ENCODE measurements around the gene BACH1. TPM values are rescaled to one million over a fixed set of nuclear protein-coding genes. Genes with fewer than 3 reads are reported as not detected.

BACH1 gene
- total and polyA plus RNA-seq, 4 donors: 12.1 to 103 (median 52.4) TPM

- Histone ChIP-seq H3K27ac (ENCODE audit: low read depth in 1 of 2, low read length in 2 of 2) (no peak overlapping the region), H3K4me1 (ENCODE audit: control insufficient read depth in 1 of 2, insufficient read depth in 2 of 2, low read length in 2 of 2) (peaks cover 3 to 4% of the 10 kb centered on the region in 2 donors), H3K9me3 (ENCODE audit: control insufficient read depth, low read length) (no peaks in the 10 kb centered on the region), H3K36me3 (ENCODE audit: control insufficient read depth in 1 of 2, insufficient read depth in 2 of 2, low read length in 1 of 2) (no peaks in the 10 kb centered on the region), H3K27me3 (ENCODE audit: control insufficient read depth in 1 of 2, insufficient read depth in 2 of 2, low read length in 1 of 2) (no peaks in the 10 kb centered on the region), H3K4me3 (ENCODE audit: low read length in 2 of 2) (no peak overlapping the region)
- intact Hi-C loops (cut with DNase I): no loop called here
- DNase-seq (no peak), ATAC-seq (ENCODE audit: low FRiP score) (no peak)
- 96 to 98% methylated on average over 2 of the region's 2 CpGs for WGBS, 2 donors
These were observed 15.1 kb downstream of the BACH1 start for GRCh38 chr21:29313662-29314408.

GRCh38 chr21:29315131-29315749 is 16.5 kb downstream of the BACH1 start:
- peaks cover 3 to 7% of the 10 kb centered on the region in 2 donors for H3K4me1 ChIP-seq (ENCODE audit: control insufficient read depth in 1 of 2, insufficient read depth in 2 of 2, low read length in 2 of 2)
- H3K27ac ChIP-seq (ENCODE audit: low read depth in 1 of 2, low read length in 2 of 2): no peak overlapping the region
- intact Hi-C loops (cut with DNase I): no loop called here
- H3K36me3 ChIP-seq (ENCODE audit: control insufficient read depth in 1 of 2, insufficient read depth in 2 of 2, low read length in 1 of 2): no peaks in the 10 kb centered on the region
- DNase-seq (no peak), ATAC-seq (ENCODE audit: low FRiP score) (no peak)
- no peaks in the 10 kb centered on the region for H3K9me3 ChIP-seq (ENCODE audit: control insufficient read depth, low read length)
- no peak overlapping the region for H3K4me3 ChIP-seq (ENCODE audit: low read length in 2 of 2)
- 28 to 35% methylated on average over 2 of the region's 2 CpGs for WGBS, 2 donors
- no peaks in the 10 kb centered on the region for H3K27me3 ChIP-seq (ENCODE audit: control insufficient read depth in 1 of 2, insufficient read depth in 2 of 2, low read length in 1 of 2)

DNA sequence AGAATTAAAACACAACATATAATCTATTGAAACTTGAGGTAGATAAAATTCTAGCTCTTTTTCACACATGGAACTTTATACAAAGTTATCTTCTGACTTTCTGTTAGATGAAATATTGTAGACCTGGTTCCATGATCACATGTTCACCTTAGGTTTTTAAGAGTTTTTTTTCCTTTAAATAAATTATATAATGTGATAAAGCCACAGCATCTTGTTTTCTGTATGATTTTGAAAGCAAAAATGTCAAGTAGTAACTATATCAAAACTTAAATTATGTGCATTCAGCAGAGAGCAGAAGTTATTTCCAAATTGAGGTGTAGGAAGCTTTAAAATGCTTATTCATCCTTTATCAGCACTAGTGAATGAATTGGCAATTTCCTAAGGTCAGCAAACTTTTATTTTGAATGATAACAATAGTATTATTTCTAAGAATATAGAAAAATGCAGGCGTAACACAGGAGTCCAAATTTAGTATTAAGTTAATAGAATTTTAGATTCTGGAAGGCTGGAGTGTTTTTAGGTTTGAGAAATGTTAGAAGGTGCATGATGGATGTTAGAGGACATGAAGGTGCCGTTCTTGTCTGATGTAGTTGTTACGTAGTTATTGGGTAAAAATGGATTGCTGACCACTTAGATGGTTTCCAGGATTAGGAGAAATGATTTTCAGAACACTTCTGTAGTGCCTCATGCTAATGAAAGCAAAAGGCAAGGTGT is 17.5 kb downstream of the BACH1 start:
- no peaks in the 10 kb centered on the region for H3K27me3 ChIP-seq (ENCODE audit: control insufficient read depth in 1 of 2, insufficient read depth in 2 of 2, low read length in 1 of 2)
- no peak for DNase-seq
- intact Hi-C loops (cut with DNase I): no loop called here
- no peak for ATAC-seq (ENCODE audit: low FRiP score)
- H3K4me1 ChIP-seq (ENCODE audit: control insufficient read depth in 1 of 2, insufficient read depth in 2 of 2, low read length in 2 of 2): peaks cover 3 to 7% of the 10 kb centered on the region in 2 donors
- no peaks in the 10 kb centered on the region for H3K9me3 ChIP-seq (ENCODE audit: control insufficient read depth, low read length)
- H3K36me3 ChIP-seq (ENCODE audit: control insufficient read depth in 1 of 2, insufficient read depth in 2 of 2, low read length in 1 of 2): no peaks in the 10 kb centered on the region
- WGBS, 2 donors: 43 to 46% methylated on average over 3 of the region's 3 CpGs
- no peak overlapping the region for H3K4me3 ChIP-seq (ENCODE audit: low read length in 2 of 2)
- no peak overlapping the region for H3K27ac ChIP-seq (ENCODE audit: low read depth in 1 of 2, low read length in 2 of 2)

- H3K4me3 ChIP-seq (ENCODE audit: low read length in 2 of 2): no peak overlapping the region
- 71 to 78% methylated on average over 4 of the region's 4 CpGs for WGBS, 2 donors
- intact Hi-C loops (cut with DNase I): no loop called here
- peaks cover 3 to 7% of the 10 kb centered on the region in 2 donors for H3K4me1 ChIP-seq (ENCODE audit: control insufficient read depth in 1 of 2, insufficient read depth in 2 of 2, low read length in 2 of 2)
- no peaks in the 10 kb centered on the region for H3K9me3 ChIP-seq (ENCODE audit: control insufficient read depth, low read length)
- no peak overlapping the region for H3K27ac ChIP-seq (ENCODE audit: low read depth in 1 of 2, low read length in 2 of 2)
- no peak for DNase-seq
- H3K36me3 ChIP-seq (ENCODE audit: control insufficient read depth in 1 of 2, insufficient read depth in 2 of 2, low read length in 1 of 2): no peaks in the 10 kb centered on the region
- no peak for ATAC-seq (ENCODE audit: low FRiP score)
- H3K27me3 ChIP-seq (ENCODE audit: control insufficient read depth in 1 of 2, insufficient read depth in 2 of 2, low read length in 1 of 2): no peaks in the 10 kb centered on the region
These were observed 18.1 kb downstream of the BACH1 start for GRCh38 chr21:29316806-29317205.

DNA sequence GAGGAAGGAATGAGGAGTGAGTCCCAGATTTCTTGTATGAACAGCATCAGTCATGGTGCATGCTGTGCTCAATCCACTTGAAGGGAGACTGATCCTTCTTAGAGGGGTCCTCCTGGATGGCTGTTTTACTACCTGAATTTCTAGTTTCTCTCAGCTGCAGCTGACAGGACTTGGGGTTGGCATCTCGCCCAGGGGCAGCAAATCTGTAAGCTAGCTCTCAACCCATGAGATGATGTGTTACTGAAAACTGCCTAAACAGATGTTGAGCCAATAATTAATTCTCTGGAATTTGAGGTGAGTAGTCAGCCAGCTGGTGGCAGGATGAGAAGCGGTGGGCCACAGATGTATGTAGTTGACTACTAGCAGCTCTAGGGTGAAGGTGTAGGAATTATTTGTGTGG is 19.6 kb downstream of the BACH1 start:
- intact Hi-C loops (cut with DNase I): no loop called here
- WGBS, 2 donors: 72 to 75% methylated on average over 2 of the region's 2 CpGs
- ATAC-seq (ENCODE audit: low FRiP score): no peak
- Histone ChIP-seq H3K36me3 (ENCODE audit: control insufficient read depth in 1 of 2, insufficient read depth in 2 of 2, low read length in 1 of 2) (no peaks in the 10 kb centered on the region), H3K4me1 (ENCODE audit: control insufficient read depth in 1 of 2, insufficient read depth in 2 of 2, low read length in 2 of 2) (peaks cover 3 to 7% of the 10 kb centered on the region in 2 donors), H3K4me3 (ENCODE audit: low read length in 2 of 2) (no peak overlapping the region), H3K27ac (ENCODE audit: low read depth in 1 of 2, low read length in 2 of 2) (no peak overlapping the region), H3K27me3 (ENCODE audit: control insufficient read depth in 1 of 2, insufficient read depth in 2 of 2, low read length in 1 of 2) (no peaks in the 10 kb centered on the region), H3K9me3 (ENCODE audit: control insufficient read depth, low read length) (no peaks in the 10 kb centered on the region)
- no peak for DNase-seq

- intact Hi-C loops (cut with DNase I): no loop called here
- Histone ChIP-seq H3K9me3 (ENCODE audit: control insufficient read depth, low read length) (no peaks in the 10 kb centered on the region), H3K4me3 (ENCODE audit: low read length in 2 of 2) (no peak overlapping the region), H3K27me3 (ENCODE audit: control insufficient read depth in 1 of 2, insufficient read depth in 2 of 2, low read length in 1 of 2) (no peaks in the 10 kb centered on the region), H3K4me1 (ENCODE audit: control insufficient read depth in 1 of 2, insufficient read depth in 2 of 2, low read length in 2 of 2) (peaks cover 3 to 7% of the 10 kb centered on the region in 2 donors), H3K27ac (ENCODE audit: low read depth in 1 of 2, low read length in 2 of 2) (no peak overlapping the region), H3K36me3 (ENCODE audit: control insufficient read depth in 1 of 2, insufficient read depth in 2 of 2, low read length in 1 of 2) (no peaks in the 10 kb centered on the region)
- no peak for DNase-seq
- 89% methylated on average over 6 of the region's 6 CpGs for WGBS, 2 donors
- no peak for ATAC-seq (ENCODE audit: low FRiP score)
These were observed 21.3 kb downstream of the BACH1 start for GRCh38 chr21:29320031-29320430.

DNA sequence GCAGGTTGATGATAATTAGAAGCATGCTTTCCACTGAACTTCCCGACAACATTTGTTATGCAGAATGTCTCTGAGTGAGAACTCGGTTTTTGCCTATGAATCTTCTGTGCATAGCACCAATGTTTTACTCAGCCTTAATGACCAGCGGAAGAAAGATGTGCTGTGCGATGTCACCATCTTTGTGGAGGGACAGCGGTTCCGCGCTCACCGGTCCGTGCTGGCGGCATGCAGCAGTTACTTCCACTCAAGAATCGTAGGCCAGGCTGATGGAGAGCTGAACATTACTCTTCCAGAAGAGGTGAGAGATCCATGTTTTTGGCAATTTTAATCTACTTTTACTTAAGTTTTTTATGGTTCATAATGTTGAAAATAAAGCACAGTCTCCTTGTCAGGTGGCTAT is 22.5 kb downstream of the BACH1 start:
- ATAC-seq (ENCODE audit: low FRiP score) (no peak), DNase-seq (no peak)
- no peak overlapping the region for H3K4me3 ChIP-seq (ENCODE audit: low read length in 2 of 2)

GRCh38 chr21:29321932-29322928 is 23.5 kb downstream of the BACH1 start:
- no peaks in the 10 kb centered on the region for H3K9me3 ChIP-seq (ENCODE audit: control insufficient read depth, low read length)
- DNase-seq (no peak), ATAC-seq (ENCODE audit: low FRiP score) (no peak)
- H3K4me1 ChIP-seq (ENCODE audit: control insufficient read depth in 1 of 2, insufficient read depth in 2 of 2, low read length in 2 of 2): peaks cover 3 to 8% of the 10 kb centered on the region in 2 donors
- H3K27ac ChIP-seq (ENCODE audit: low read depth in 1 of 2, low read length in 2 of 2): no peak overlapping the region
- WGBS, 2 donors: 81 to 86% methylated on average over 11 of the region's 11 CpGs
- H3K36me3 ChIP-seq (ENCODE audit: control insufficient read depth in 1 of 2, insufficient read depth in 2 of 2, low read length in 1 of 2): no peaks in the 10 kb centered on the region
- H3K27me3 ChIP-seq (ENCODE audit: control insufficient read depth in 1 of 2, insufficient read depth in 2 of 2, low read length in 1 of 2): no peaks in the 10 kb centered on the region
- intact Hi-C loops (cut with DNase I): no loop called here
- H3K4me3 ChIP-seq (ENCODE audit: low read length in 2 of 2): no peak overlapping the region

More for the DNA sequence above, 22.5 kb downstream of the BACH1 start:
- Histone ChIP-seq H3K4me1 (ENCODE audit: control insufficient read depth in 1 of 2, insufficient read depth in 2 of 2, low read length in 2 of 2) (peaks cover 3 to 8% of the 10 kb centered on the region in 2 donors), H3K36me3 (ENCODE audit: control insufficient read depth in 1 of 2, insufficient read depth in 2 of 2, low read length in 1 of 2) (no peaks in the 10 kb centered on the region), H3K9me3 (ENCODE audit: control insufficient read depth, low read length) (no peaks in the 10 kb centered on the region), H3K27me3 (ENCODE audit: control insufficient read depth in 1 of 2, insufficient read depth in 2 of 2, low read length in 1 of 2) (no peaks in the 10 kb centered on the region), H3K27ac (ENCODE audit: low read depth in 1 of 2, low read length in 2 of 2) (no peak overlapping the region)
- WGBS, 2 donors: 97 to 98% methylated on average over 11 of the region's 11 CpGs
- intact Hi-C loops (cut with DNase I): no loop called here
